HG02852 (cell line): Measurements from ENCODE around the gene MTA3.

Experiments
- ATAC-seq: cut with Tn5 transposase; IDR thresholded peaks from one replicate; pipeline ENCODE4 v1.9.1; 2021; ENCODE audit warnings: mild to moderate bottlenecking, moderate library complexity; ENCODE audit not compliant: unreplicated experiment

The MTA3 gene

GRCh38 chr2:42658306-42658705, 89.9 kb downstream of the MTA3 start:
- ATAC-seq: no peak

GRCh38 chr2:42659609-42660008, 91.2 kb downstream of the MTA3 start:
- no peak for ATAC-seq

- ATAC-seq: peak; percentile 91
These were observed 94.8 kb downstream of the MTA3 start for GRCh38 chr2:42663106-42663780.

GRCh38 chr2:42663828-42664227, 95.4 kb downstream of the MTA3 start:
- ATAC-seq: peak; percentile 38

GRCh38 chr2:42673989-42674579, 105.7 kb downstream of the MTA3 start:
- ATAC-seq: no peak

GRCh38 chr2:42675815-42676214, 107.4 kb downstream of the MTA3 start:
- no peak for ATAC-seq

GRCh38 chr2:42685303-42685702, 116.9 kb downstream of the MTA3 start:
- ATAC-seq: no peak

- ATAC-seq: no peak
These were observed 124.7 kb downstream of the MTA3 start for GRCh38 chr2:42693013-42693615.

GRCh38 chr2:42693688-42694479, 125.5 kb downstream of the MTA3 start:
- no peak for ATAC-seq

- no peak for ATAC-seq
These were observed 128.6 kb downstream of the MTA3 start for GRCh38 chr2:42696987-42697386.

- no peak for ATAC-seq
These were observed 130.5 kb downstream of the MTA3 start for GRCh38 chr2:42698940-42699339.

- no peak for ATAC-seq
These were observed 138.4 kb downstream of the MTA3 start for GRCh38 chr2:42706836-42707235.

- ATAC-seq: no peak
These were observed 139.7 kb downstream of the MTA3 start for GRCh38 chr2:42708179-42708578.

- no peak for ATAC-seq
These were observed 143.5 kb downstream of the MTA3 start for GRCh38 chr2:42711896-42712295.

- ATAC-seq: no peak
These were observed 144.5 kb downstream of the MTA3 start for GRCh38 chr2:42712934-42713333.

GRCh38 chr2:42713920-42714319, 145.5 kb downstream of the MTA3 start:
- no peak for ATAC-seq

GRCh38 chr2:42714686-42715085, 146.3 kb downstream of the MTA3 start:
- ATAC-seq: no peak

- ATAC-seq: peak; percentile 15
These were observed 153.5 kb downstream of the MTA3 start for GRCh38 chr2:42721898-42722297.

- peak; percentile 98 for ATAC-seq
These were observed 154.1 kb downstream of the MTA3 start for GRCh38 chr2:42722320-42723190.

- no peak for ATAC-seq
These were observed 155.0 kb downstream of the MTA3 start for GRCh38 chr2:42723465-42723864.

- ATAC-seq: no peak
These were observed 156.5 kb downstream of the MTA3 start for GRCh38 chr2:42724886-42725285.
